DMS153 treated with DMSO at 0.1 percent for 48 hours (cell line): ENCODE results near the gene ADGRD1.

ENCODE experiments used
- DNase-seq: peaks from one replicate; lab custom pipeline; 2025; ENCODE audit not compliant: unreplicated experiment; lab: John Stamatoyannopoulos, UW

Gene ADGRD1

GRCh38 chr12:131097202-131098177 lies 143.8 kb downstream of the ADGRD1 start:
- no peak for DNase-seq

DNA sequence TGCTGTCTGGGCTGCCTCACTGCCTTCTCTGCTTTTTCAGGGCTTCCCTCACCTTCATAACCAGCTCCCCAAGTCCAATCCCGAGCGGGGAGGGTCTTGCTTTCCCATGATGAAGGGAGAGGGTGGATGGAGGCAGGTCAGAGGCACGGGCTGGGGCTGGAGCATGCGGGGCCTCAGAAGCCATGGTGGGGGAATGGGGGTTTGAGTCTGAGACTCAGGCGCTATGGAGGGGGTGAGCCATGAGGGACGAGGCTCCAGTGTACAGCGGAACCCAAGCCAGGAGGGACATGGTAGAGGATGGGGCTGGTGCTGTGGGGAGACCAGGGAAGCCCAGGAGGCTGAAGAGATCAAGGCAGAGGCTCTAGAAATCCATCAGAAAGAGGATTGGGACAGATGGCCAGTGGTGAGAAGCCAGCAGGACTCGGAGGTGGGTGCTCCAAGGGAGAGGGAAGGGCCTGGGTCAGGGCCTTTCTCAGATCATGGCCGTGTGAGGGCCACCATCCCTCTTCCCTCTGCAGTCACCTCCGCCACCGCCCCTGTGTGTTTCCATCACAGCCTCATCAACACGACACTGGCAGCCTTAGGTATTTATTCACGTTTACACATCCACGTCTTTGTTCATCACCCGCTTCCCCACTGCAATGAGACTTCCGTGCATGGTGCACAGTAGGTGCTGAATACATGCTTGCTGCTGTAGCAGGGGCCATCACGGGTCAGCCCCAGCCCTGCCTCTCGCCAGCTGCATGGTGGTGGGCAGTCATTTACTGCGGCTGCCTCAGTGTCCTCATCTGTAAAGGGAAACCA lies 144.7 kb downstream of the ADGRD1 start:
- no peak for DNase-seq

DNA sequence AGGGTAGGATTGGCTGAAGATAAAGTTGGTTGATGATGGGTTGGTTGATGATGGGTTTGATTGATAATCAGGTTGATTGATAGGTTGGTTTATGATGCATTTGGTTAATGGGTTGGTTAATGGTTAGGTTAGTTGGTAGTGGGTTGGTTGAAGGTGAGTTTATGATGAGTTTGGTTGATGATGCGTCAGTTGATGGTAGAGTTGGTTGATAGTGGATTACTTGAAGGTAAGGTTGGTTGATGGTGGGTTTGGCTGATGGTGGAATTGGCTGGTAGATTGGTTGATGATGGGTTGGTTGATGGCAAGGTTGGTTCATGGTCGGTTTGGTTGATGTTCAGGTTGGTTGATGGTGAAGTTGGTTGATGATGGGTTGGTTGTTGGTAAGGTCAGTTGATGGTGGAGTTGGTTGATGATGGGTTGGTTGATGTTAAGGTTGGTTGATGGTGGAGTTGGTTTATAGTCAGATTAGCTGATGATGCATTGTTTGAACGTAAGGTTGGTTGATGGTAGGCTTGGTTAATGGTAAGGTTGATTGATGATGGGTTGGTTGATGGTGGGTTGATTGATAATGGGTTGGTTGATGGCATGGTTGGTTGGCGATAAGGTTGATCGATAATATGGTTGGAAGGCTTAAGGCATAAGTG lies 146.4 kb downstream of the ADGRD1 start:
- no peak for DNase-seq

DNA sequence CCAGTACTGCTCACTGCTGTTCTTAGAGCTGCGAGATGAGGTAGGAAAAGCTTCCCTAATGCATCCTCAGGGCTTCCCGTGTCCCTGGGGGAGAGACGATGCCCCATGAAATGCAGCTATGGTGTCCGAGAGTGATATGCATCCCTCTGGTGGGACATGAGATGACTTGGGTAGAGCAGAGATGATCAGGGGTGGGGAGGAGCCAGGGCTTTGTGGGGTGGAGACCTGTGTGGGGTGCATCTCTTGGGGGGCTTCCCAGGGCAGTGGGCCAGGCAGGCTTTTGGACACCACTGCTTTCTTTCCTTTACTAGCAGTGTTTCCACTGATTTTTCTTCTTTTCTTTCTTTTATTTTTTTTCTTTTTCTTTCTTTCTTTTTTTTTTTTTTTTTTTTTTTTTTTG lies 147.3 kb downstream of the ADGRD1 start:
- no peak for DNase-seq

DNA sequence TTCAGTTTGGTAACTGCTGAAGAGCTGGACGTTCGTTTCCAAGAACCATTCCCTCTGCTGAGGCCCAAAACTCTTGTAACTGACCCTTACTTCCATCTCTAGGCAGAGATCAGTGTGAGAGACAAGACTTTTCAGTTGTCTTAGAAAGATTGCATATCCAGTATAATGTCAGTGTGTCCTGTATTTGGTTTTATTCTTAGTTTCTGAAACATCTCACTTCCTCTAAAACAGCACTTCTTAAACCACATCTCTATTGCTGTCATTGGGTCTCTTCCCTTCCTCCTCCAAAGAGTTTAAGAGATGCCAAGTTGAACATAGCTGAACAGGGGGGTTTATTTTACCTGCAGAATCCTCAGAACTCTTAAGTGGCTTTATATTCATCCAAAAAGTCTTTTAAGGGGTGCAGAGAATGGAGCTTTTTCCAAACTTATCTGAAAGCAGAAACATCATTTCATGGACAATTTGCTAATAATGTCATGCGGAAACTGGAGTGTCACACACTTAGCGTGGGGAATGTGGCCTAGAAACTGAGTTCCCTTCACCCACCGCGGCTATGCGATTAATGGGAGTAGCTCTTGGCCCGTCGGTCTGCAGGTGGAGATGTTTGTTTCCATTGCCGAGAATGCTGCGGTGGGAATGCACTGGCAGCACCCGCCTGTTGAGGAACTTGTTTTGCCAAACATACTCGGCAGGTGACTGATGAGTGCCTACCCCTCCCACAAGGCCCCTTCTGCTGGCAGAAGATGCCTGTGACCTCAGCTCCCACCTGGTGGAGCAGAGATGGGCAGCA lies 148.2 kb downstream of the ADGRD1 start:
- no peak for DNase-seq

DNA sequence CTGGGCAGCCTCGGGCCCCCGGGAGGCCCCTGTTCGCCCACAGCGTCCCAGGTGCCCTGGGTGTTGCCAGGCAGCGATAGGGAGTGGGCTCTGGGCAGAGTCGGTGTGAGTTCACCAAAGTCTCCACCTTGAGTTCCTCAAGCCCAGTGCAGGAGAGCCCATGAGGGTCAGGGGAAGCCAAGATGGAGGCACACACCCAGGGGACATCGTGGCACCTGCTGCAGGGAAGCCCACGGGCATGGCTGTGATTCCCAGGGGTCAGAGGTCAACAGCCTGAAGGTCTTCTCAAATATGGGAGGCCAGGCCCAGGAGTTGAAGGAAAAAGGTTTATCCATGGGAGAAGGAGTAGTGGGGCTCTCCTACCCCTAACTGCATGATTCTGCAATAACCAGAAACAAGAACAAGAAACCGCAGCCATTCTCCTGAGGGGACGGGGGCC lies 148.8 kb downstream of the ADGRD1 start:
- no peak for DNase-seq

DNA sequence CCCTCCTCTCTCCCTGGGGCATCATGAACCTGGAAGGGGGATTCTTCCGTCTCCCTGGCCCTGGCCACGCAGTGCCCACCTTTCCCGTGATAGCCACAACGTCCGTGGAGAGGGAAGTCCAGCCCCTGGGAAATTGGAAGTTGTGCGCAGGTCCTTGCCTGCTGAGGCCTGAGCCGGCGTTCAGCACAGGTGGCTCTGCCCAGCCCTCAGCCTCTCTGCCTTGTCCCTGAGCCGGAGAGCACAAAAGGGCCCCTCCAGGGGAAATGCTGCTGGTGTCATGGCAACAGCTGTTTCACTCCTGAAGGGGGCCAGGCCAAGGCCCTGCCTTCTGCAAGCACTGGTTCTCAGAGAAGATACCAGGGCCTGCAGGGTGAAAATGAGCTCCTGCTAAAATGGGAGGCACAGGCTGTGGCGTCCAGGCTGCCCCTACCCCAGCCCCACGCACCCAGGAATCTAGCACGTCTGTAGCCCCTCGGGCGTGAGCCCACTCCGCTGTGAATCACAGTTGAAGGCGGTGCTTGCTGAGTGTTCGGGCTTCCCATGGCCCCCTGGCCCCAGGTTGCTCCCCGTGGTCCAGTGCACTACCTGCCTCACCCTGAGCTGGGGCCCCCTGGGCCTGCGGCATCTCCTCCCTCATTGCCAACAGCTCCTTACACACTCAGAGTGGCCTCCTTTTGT lies 149.4 kb downstream of the ADGRD1 start:
- no peak for DNase-seq

GRCh38 chr12:131103669-131104462 lies 150.2 kb downstream of the ADGRD1 start:
- no peak for DNase-seq

DNA sequence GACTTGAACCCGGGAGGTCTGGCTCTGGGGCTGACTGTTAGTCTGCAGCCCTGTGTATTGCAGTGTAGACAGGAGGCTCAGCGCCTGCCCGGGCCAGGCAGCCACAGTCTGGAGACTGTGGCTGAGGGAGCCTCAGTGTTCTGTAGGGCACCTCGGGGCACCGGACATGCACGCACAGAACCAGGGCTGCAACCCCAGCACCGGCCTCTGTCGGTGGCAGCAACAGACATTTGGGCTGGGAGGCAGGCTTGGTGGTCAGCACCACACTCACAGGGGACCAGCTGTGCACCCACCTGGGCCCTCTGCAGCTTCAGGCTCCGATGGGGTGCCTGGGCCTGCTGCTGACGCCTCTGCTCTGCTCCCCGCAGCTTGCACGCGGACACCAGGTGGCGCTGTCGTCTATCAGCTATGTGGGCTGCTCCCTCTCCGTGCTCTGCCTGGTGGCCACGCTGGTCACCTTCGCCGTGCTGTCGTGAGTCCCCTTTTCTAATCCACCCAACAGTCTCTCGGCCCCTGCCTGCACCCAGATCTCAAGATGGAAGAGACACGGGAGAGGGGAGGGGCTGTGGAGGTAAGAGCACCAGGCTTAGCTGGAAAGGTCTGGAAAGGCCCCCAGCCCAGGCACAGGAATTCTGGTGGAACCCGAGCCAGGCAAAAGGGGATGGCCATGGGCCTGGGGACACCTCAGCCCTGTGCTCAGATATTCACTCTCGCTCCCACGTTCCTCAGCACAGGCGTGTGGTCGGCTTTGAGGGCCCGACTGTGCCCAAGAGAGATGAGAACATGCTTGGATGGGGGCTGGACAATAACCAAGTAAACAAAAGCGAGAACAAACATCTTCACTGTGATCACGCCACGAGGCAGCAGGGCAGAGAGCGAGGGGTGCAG lies 151.0 kb downstream of the ADGRD1 start:
- peak; percentile 56 for DNase-seq

- DNase-seq: no peak
Observed at GRCh38 chr12:131105351-131105735, 151.6 kb downstream of the ADGRD1 start.

GRCh38 chr12:131105736-131106348 lies 152.1 kb downstream of the ADGRD1 start:
- DNase-seq: no peak

GRCh38 chr12:131106349-131106941 lies 152.7 kb downstream of the ADGRD1 start:
- no peak for DNase-seq

DNA sequence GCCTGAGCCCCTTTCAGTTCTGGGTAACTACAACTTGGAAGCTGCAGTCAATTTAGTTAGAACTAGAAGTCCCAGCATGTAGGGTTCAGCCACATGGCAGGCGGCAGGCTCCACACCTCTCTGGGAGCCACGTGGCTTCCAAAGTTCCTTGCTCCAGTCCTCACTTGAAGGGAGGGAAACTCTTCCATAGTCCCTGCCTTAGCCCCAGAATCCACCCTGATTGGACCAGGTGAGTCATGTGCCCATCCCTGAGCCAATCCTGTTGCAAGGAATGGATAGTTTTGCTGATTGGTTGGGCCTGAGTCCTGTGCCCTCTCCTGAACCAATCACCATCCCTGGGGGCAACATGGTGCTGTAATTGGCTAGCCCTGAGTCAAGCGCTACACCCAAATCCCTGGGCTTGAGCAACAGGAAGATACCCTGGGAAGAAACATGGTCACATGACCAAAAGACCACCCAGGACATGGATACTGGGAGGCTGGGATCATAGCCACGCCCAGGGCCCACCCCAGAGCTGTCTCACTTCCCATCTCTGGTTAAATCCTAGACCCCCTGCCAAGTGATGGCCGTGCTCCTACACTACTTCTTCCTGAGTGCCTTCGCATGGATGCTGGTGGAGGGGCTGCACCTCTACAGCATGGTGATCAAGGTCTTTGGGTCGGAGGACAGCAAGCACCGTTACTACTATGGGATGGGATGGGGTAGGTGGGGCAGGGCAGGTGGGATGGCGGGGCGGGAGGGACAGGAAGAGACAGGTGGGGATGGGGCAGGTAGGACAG lies 154.7 kb downstream of the ADGRD1 start:
- DNase-seq: no peak

- no peak for DNase-seq
Observed at GRCh38 chr12:131111446-131111845, 157.7 kb downstream of the ADGRD1 start.

- DNase-seq: no peak
Observed at GRCh38 chr12:131112021-131112420, 158.3 kb downstream of the ADGRD1 start.

- DNase-seq: no peak
Observed at GRCh38 chr12:131112700-131113290, 159.1 kb downstream of the ADGRD1 start.
